ENCODE results near the gene IFNGR2. TPM values are rescaled to one million over a fixed set of nuclear protein-coding genes. Genes with fewer than 3 reads are reported as not detected.
"Not testable (repeated sequence)": the region's sequence is repeated elsewhere in the genome, so short reads cannot be mapped to it uniquely, and the experiment has no call there.

The IFNGR2 gene
- total RNA-seq, 1 experiment from 2014 or later: 52.1 TPM

DNA sequence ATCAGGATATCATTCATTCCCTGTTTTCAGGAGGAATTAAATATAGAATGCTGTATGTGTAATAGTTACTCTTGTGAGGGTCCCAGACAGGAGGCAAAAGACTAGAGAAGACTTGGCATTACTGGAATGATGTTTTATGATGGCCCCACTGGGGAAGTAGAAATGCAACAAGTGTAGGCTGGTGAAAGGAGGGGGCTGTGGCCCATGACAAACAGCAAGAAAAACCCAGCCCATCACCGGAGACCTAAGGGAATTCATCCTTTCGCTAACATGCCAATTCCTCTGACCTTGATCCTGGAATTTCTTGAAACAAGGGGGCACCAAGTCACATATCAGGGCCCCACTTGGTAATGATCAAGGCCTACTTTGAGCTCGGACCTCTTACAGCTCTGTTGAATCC, 5.5 kb upstream of the IFNGR2 start:
- Histone ChIP-seq H3K9me3 (ENCODE audit: low read length) (no peaks in the 10 kb centered on the region), H3K4me2 (ENCODE audit: low read depth, low read length, poor library complexity, severe bottlenecking) (no peak overlapping the region), H3K9me2 (replicated peaks; ENCODE audit: insufficient read depth, low read length) (no peaks in the 10 kb centered on the region), H3K4me1 (ENCODE audit: low read length) (peaks cover 13% of the 10 kb centered on the region), H3K36me3 (ENCODE audit: insufficient read depth, low read length) (no peaks in the 10 kb centered on the region), H2AFZ (ENCODE audit: low read length) (no peak overlapping the region), H3K4me3 (ENCODE audit: low read length) (no peak overlapping the region), H3K9ac (ENCODE audit: low read length) (no peak overlapping the region), H4K20me1 (ENCODE audit: insufficient read depth, low read depth, low read length) (no peaks in the 10 kb centered on the region), H3K79me2 (ENCODE audit: low read length) (no peaks in the 10 kb centered on the region), H3K27ac (ENCODE audit: low read length) (no peak overlapping the region), H3K27me3 (ENCODE audit: low read length) (no peaks in the 10 kb centered on the region)
- DNase-seq: no peak

GRCh38 chr21:33398361-33398760, 4.9 kb upstream of the IFNGR2 start:
- no peaks in the 10 kb centered on the region for H4K20me1 ChIP-seq (ENCODE audit: insufficient read depth, low read depth, low read length)
- H3K4me3 ChIP-seq (ENCODE audit: low read length): no peak overlapping the region
- H3K4me2 ChIP-seq (ENCODE audit: low read depth, low read length, poor library complexity, severe bottlenecking): no peak overlapping the region
- no peak overlapping the region for H3K27ac ChIP-seq (ENCODE audit: low read length)
- H3K79me2 ChIP-seq (ENCODE audit: low read length): no peaks in the 10 kb centered on the region
- no peaks in the 10 kb centered on the region for H3K27me3 ChIP-seq (ENCODE audit: low read length)
- H2AFZ ChIP-seq (ENCODE audit: low read length): no peak overlapping the region
- H3K9me3 ChIP-seq (ENCODE audit: low read length): no peaks in the 10 kb centered on the region
- H3K36me3 ChIP-seq (ENCODE audit: insufficient read depth, low read length): no peaks in the 10 kb centered on the region
- DNase-seq: no peak
- no peaks in the 10 kb centered on the region for H3K9me2 ChIP-seq (replicated peaks; ENCODE audit: insufficient read depth, low read length)
- no peak overlapping the region for H3K9ac ChIP-seq (ENCODE audit: low read length)
- peaks cover 15% of the 10 kb centered on the region for H3K4me1 ChIP-seq (ENCODE audit: low read length)

DNA sequence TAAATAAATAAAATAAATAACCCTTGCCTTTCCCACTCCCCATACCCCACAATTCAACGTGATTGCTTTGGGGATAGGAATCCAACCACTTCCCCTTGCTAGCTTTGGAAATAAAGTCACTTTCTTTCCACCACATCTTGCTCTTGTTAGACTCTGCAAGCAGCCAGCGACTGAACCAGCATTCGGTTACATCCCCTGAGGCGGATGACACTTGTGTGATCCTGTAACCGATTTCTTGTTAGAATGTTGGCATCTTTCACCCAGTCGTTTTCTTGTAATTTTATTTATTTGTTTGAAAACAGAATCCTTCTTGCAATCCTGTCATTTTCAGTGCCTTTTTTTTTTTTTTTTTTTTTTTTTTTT, 1.6 kb upstream of the IFNGR2 start:
- H3K4me2 ChIP-seq (ENCODE audit: low read depth, low read length, poor library complexity, severe bottlenecking): no peak overlapping the region
- H2AFZ ChIP-seq (ENCODE audit: low read length): no peak overlapping the region

GRCh38 chr21:33402001-33402979, 923 bp upstream of the IFNGR2 start:
- Histone ChIP-seq H4K20me1 (ENCODE audit: insufficient read depth, low read depth, low read length) (no peaks in the 10 kb centered on the region), H3K36me3 (ENCODE audit: insufficient read depth, low read length) (peaks cover 8% of the 10 kb centered on the region; the same call in 1 of the 2 replicates), H3K79me2 (ENCODE audit: low read length) (peaks cover 39% of the 10 kb centered on the region), H3K9me3 (ENCODE audit: low read length) (no peaks in the 10 kb centered on the region), H3K27ac (ENCODE audit: low read length) (peak overlapping the region; percentile 65), H2AFZ (ENCODE audit: low read length) (peak overlapping the region; percentile 83), H3K4me2 (ENCODE audit: low read depth, low read length, poor library complexity, severe bottlenecking) (peak overlapping the region; percentile 85), H3K4me1 (ENCODE audit: low read length) (peaks cover 35% of the 10 kb centered on the region), H3K27me3 (ENCODE audit: low read length) (no peaks in the 10 kb centered on the region), H3K9ac (ENCODE audit: low read length) (peak overlapping the region; percentile 96), H3K9me2 (replicated peaks; ENCODE audit: insufficient read depth, low read length) (no peaks in the 10 kb centered on the region), H3K4me3 (ENCODE audit: low read length) (peak overlapping the region; percentile 95)
- DNase-seq: peak; percentile 81

More for the DNA sequence above, 1.6 kb upstream of the IFNGR2 start:
- Histone ChIP-seq H3K9ac (ENCODE audit: low read length) (no peak overlapping the region), H3K27me3 (ENCODE audit: low read length) (no peaks in the 10 kb centered on the region), H3K9me2 (replicated peaks; ENCODE audit: insufficient read depth, low read length) (no peaks in the 10 kb centered on the region), H3K4me1 (ENCODE audit: low read length) (peaks cover 35% of the 10 kb centered on the region), H3K79me2 (ENCODE audit: low read length) (peaks cover 32% of the 10 kb centered on the region), H3K36me3 (ENCODE audit: insufficient read depth, low read length) (peaks cover 8% of the 10 kb centered on the region; the same call in 1 of the 2 replicates), H4K20me1 (ENCODE audit: insufficient read depth, low read depth, low read length) (no peaks in the 10 kb centered on the region), H3K4me3 (ENCODE audit: low read length) (no peak overlapping the region), H3K27ac (ENCODE audit: low read length) (no peak overlapping the region), H3K9me3 (ENCODE audit: low read length) (no peaks in the 10 kb centered on the region)
- DNase-seq: no peak

GRCh38 chr21:33403786-33404585, 773 bp downstream of the IFNGR2 start:
- Histone ChIP-seq H3K4me3 (ENCODE audit: low read length) (peak overlapping the region; percentile 95), H3K4me1 (ENCODE audit: low read length) (peaks cover 35% of the 10 kb centered on the region), H2AFZ (ENCODE audit: low read length) (peak overlapping the region; percentile 34; the same call in 1 of the 2 replicates), H3K9ac (ENCODE audit: low read length) (peak overlapping the region; percentile 96), H3K27ac (ENCODE audit: low read length) (peak overlapping the region; percentile 79), H3K9me2 (replicated peaks; ENCODE audit: insufficient read depth, low read length) (no peaks in the 10 kb centered on the region), H4K20me1 (ENCODE audit: insufficient read depth, low read depth, low read length) (no peaks in the 10 kb centered on the region), H3K9me3 (ENCODE audit: low read length) (no peaks in the 10 kb centered on the region), H3K4me2 (ENCODE audit: low read depth, low read length, poor library complexity, severe bottlenecking) (peak overlapping the region; percentile 76), H3K79me2 (ENCODE audit: low read length) (peaks cover 54% of the 10 kb centered on the region), H3K27me3 (ENCODE audit: low read length) (no peaks in the 10 kb centered on the region), H3K36me3 (ENCODE audit: insufficient read depth, low read length) (peaks cover 8% of the 10 kb centered on the region; the same call in 1 of the 2 replicates)
- peak; percentile 71 for DNase-seq

- Histone ChIP-seq H3K79me2 (ENCODE audit: low read length) (peaks cover 78% of the 10 kb centered on the region), H3K9ac (ENCODE audit: low read length) (no peak overlapping the region), H3K4me3 (ENCODE audit: low read length) (no peak overlapping the region), H3K9me3 (ENCODE audit: low read length) (no peaks in the 10 kb centered on the region), H4K20me1 (ENCODE audit: insufficient read depth, low read depth, low read length) (peaks cover 4% of the 10 kb centered on the region; the same call in 1 of the 2 replicates), H3K9me2 (replicated peaks; ENCODE audit: insufficient read depth, low read length) (no peaks in the 10 kb centered on the region), H3K4me1 (ENCODE audit: low read length) (peaks cover 29% of the 10 kb centered on the region), H3K27ac (ENCODE audit: low read length) (no peak overlapping the region), H2AFZ (ENCODE audit: low read length) (no peak overlapping the region), H3K36me3 (ENCODE audit: insufficient read depth, low read length) (peaks cover 11% of the 10 kb centered on the region; the same call in 1 of the 2 replicates), H3K27me3 (ENCODE audit: low read length) (no peaks in the 10 kb centered on the region), H3K4me2 (ENCODE audit: low read depth, low read length, poor library complexity, severe bottlenecking) (no peak overlapping the region)
- no peak for DNase-seq
Measured at GRCh38 chr21:33406493-33406892, 3.3 kb downstream of the IFNGR2 start.

DNA sequence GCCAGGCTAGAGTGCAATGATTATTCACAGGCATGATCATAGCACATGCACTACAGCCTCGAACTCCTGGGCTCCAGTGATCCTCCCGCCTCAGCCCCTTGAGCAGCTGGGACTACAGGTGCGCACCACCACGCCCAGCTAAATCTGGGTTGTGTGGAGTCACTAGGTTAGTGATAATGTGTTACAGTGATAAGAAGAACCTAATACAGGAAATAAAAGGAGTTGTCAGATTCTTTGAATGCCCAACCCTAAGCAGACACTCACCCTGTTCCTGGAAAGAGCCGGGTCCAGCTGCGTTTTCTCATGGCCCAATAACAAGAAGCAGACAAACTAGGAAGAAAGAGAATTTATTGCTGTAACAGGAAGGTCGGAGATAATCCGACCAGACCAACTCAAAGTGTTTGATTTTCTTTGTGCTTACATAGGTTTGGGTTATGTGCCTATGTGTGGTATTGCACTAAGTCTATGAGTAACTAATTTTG, 8.8 kb downstream of the IFNGR2 start:
- no peak overlapping the region for H3K27ac ChIP-seq (ENCODE audit: low read length)
- H3K4me2 ChIP-seq (ENCODE audit: low read depth, low read length, poor library complexity, severe bottlenecking): no peak overlapping the region
- H3K9me2 ChIP-seq (replicated peaks; ENCODE audit: insufficient read depth, low read length): no peaks in the 10 kb centered on the region
- no peak overlapping the region for H3K4me3 ChIP-seq (ENCODE audit: low read length)
- H3K36me3 ChIP-seq (ENCODE audit: insufficient read depth, low read length): peaks cover 15% of the 10 kb centered on the region; the same call in 1 of the 2 replicates
- H3K27me3 ChIP-seq (ENCODE audit: low read length): no peaks in the 10 kb centered on the region
- no peaks in the 10 kb centered on the region for H3K4me1 ChIP-seq (ENCODE audit: low read length)
- peaks cover 91% of the 10 kb centered on the region for H3K79me2 ChIP-seq (ENCODE audit: low read length)
- H2AFZ ChIP-seq (ENCODE audit: low read length): no peak overlapping the region
- no peak overlapping the region for H3K9ac ChIP-seq (ENCODE audit: low read length)
- H3K9me3 ChIP-seq (ENCODE audit: low read length): no peaks in the 10 kb centered on the region
- peaks cover 22% of the 10 kb centered on the region; the same call in 1 of the 2 replicates for H4K20me1 ChIP-seq (ENCODE audit: insufficient read depth, low read depth, low read length)
- DNase-seq: no peak

DNA sequence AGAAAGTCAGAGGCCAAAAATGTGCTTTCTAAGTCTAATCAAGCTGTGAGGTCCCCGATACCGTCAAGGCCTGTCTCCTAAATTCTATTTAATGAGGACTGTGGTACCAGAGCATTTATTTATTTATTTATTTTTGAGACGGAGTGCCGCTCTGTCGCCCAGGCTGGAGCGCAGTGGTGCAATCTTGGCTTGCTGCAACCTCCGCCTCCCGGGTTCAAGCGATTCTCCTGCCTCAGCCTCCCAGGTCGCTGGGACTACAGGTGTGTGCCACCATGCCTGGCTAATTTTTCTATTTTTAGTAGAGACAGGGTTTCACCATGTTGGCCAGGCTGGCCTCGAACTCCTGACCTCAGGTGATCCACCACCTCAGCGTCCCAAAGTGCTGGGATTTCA, 9.2 kb downstream of the IFNGR2 start:
- not testable (repeated sequence) for DNase-seq; H3K27ac ChIP-seq (ENCODE audit: low read length); H3K9me2 ChIP-seq (replicated peaks; ENCODE audit: insufficient read depth, low read length); H2AFZ ChIP-seq (ENCODE audit: low read length); H3K27me3 ChIP-seq (ENCODE audit: low read length); H3K9me3 ChIP-seq (ENCODE audit: low read length); H3K4me3 ChIP-seq (ENCODE audit: low read length); H3K4me2 ChIP-seq (ENCODE audit: low read depth, low read length, poor library complexity, severe bottlenecking); H3K4me1 ChIP-seq (ENCODE audit: low read length); H3K9ac ChIP-seq (ENCODE audit: low read length)
- Histone ChIP-seq H3K79me2 (ENCODE audit: low read length) (peaks cover 91% of the 10 kb centered on the region), H4K20me1 (ENCODE audit: insufficient read depth, low read depth, low read length) (peaks cover 22% of the 10 kb centered on the region; the same call in 1 of the 2 replicates), H3K36me3 (ENCODE audit: insufficient read depth, low read length) (peaks cover 15% of the 10 kb centered on the region; the same call in 1 of the 2 replicates)
